OCI-LY7 (cell line): ENCODE results near the gene APEH. TPM values are rescaled to one million over a fixed set of nuclear protein-coding genes. Genes with fewer than 3 reads are reported as not detected.

Experiments used
- BruUV-seq: library from RNA; stranded (reverse); fragments of 400-500 nt; replicated peaks from 2 replicates; lab custom pipeline; 2021; lab: Mats Ljungman, UMichigan
- CTCF ChIA-PET: fragments of 300-600 bp; sonication (Branson Sonifier 250); formaldehyde crosslinking; loops from one replicate; lab custom pipeline; 2022; ENCODE audit warnings: antibody characterized with exemption; ENCODE audit not compliant: unreplicated experiment; lab: Charles Lee
- POLR2A ChIA-PET: fragments of 300-600 bp; sonication (Branson Sonifier 250); formaldehyde crosslinking; loops from one replicate; lab custom pipeline; 2022; ENCODE audit warnings: antibody characterized with exemption; lab: Charles Lee
- DNase-seq: peaks from one replicate; pipeline ENCODE4 v3.0.0-alpha.2; 2015; ENCODE audit warnings: low spot score
- H2AFZ ChIP-seq: fragments of 200-600 bp; sonication (generic), shearing (Covaris generic); 2 replicates; pipeline ENCODE4 v1.6.1; 2014; ENCODE audit warnings: mild to moderate bottlenecking, antibody characterized with exemption, low read length, moderate library complexity
- H3K27ac ChIP-seq: fragments of 200-600 bp; sonication (generic); 2 replicates; pipeline ENCODE4 v1.5.1; 2014; ENCODE audit warnings: mixed run types, low read depth, mild to moderate bottlenecking, moderate library complexity, low read length, inconsistent platforms; ENCODE audit not compliant: poor library complexity, severe bottlenecking
- H3K36me3 ChIP-seq: fragments of 200-600 bp; sonication (generic); 2 replicates; pipeline ENCODE4 v1.6.1; 2014; ENCODE audit warnings: mild to moderate bottlenecking, antibody characterized with exemption, low read length, moderate library complexity, mixed read lengths; ENCODE audit not compliant: insufficient read depth
- H3K4me1 ChIP-seq: fragments of 200-600 bp; sonication (generic); 2 replicates; pipeline ENCODE4 v1.5.1; 2014; ENCODE audit warnings: mild to moderate bottlenecking, low read length; ENCODE audit not compliant: insufficient read depth, poor library complexity, severe bottlenecking
- H3K4me2 ChIP-seq: fragments of 200-600 bp; sonication (generic); 2 replicates; pipeline ENCODE4 v1.6.1; 2014; ENCODE audit warnings: mild to moderate bottlenecking, low read length
- H3K4me3 ChIP-seq: fragments of 200-600 bp; sonication (generic); 2 replicates; pipeline ENCODE4 v1.5.1; 2014; ENCODE audit warnings: mild to moderate bottlenecking, low read depth, low read length; ENCODE audit not compliant: poor library complexity, severe bottlenecking
- H3K79me2 ChIP-seq: fragments of 200-600 bp; sonication (generic); 2 replicates; pipeline ENCODE4 v1.6.1; 2016; ENCODE audit warnings: low read depth, mild to moderate bottlenecking, low read length, moderate library complexity, mixed read lengths; ENCODE audit not compliant: insufficient read depth
- H3K9me2 ChIP-seq: fragments of 200-600 bp; sonication (generic); 2 replicates; pipeline ENCODE4 v1.6.1; 2016; ENCODE audit warnings: mild to moderate bottlenecking, low read length, mixed read lengths; ENCODE audit not compliant: insufficient read depth
- H3K9me3 ChIP-seq: fragments of 200-600 bp; sonication (generic); 2 replicates; pipeline ENCODE4 v1.6.1; 2014; ENCODE audit warnings: mild to moderate bottlenecking, mixed run types, low read length, mixed read lengths
- H4K20me1 ChIP-seq: fragments of 200-600 bp; sonication (generic); 2 replicates; pipeline ENCODE4 v1.6.1; 2014; ENCODE audit warnings: mild to moderate bottlenecking, antibody characterized with exemption, low read length, moderate library complexity, mixed read lengths; ENCODE audit not compliant: insufficient read depth
- CTCF ChIP-seq: fragments of 200-600 bp; sonication (generic); conservative IDR thresholded peaks from 2 replicates; pipeline ENCODE4 v1.5.1; 2014; ENCODE audit warnings: mild to moderate bottlenecking, antibody characterized with exemption, low read length, moderate library complexity, mixed read lengths
- EZH2phosphoT487 ChIP-seq: fragments of 200-600 bp; sonication (generic); IDR thresholded peaks from 2 replicates; pipeline ENCODE4 v1.6.1; 2018; ENCODE audit warnings: low read depth, borderline replicate concordance, mild to moderate bottlenecking, mixed run types, antibody characterized with exemption, low read length, moderate library complexity, mixed read lengths
- intact Hi-C: fragments of 100-400 bp; cut with micrococcal nuclease; formaldehyde crosslinking; loops from one replicate; pipeline ENCODE4 v1.10.0; 2022; ENCODE audit not compliant: unreplicated experiment
- total RNA-seq, 2 experiments: library from RNA; depleted of rRNA in 1 of 2; stranded (reverse); fragments of >200 nt in 1 of 2; shearing (Covaris generic) in 1 of 2; gene quantifications; 2 replicates each; pipeline ENCODE4 v1.2.3, GENCODE V29; 2014 to 2022

The APEH gene
- total RNA-seq, 2 experiments from 2014 or later = 112 to 132 TPM

DNA sequence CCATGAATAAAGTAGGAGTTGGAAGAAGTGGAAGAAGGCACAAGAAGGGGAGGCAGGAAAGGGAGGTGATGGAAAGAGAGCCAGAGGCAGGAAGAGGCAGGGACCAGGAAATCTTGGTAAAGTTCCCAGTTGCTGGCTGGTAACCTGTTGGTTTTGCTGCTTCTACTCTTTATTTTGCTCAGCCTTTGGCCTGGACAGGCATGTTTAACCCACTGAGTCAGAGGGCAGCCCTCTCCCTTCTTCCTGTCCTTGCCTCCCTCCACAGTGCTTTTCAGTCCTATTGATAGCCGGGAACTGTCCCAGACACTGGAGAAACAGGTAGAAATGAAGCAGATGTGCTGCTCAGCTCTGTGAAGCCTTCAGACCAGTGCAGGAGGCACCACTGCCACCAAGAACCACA is 43.4 kb upstream of the APEH start:
- BruUV-seq = no TSS peak

DNA sequence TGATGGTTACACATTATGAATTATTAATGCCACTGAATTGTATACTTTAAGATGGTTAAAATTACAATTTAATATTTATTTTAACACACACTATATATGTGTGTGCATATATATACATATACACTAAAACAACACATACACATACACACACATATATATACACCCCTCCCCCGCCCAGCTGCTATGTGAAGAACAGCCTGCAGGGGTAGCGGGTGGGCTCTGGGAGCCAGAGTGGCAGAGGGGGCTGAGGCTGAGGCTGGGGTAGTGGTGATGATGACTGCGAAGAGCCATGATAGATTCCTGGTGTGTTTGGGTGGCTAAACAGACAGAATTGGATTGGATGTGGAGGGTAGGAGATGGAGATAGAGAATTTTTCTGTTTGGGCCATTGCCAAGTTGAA is 39.4 kb upstream of the APEH start:
- no peak overlapping the region for H3K4me3 ChIP-seq
- no peaks in the 10 kb centered on the region for H4K20me1 ChIP-seq
- ChIA-PET CTCF (no interaction called here), POLR2A (no interaction called here)
- H3K27ac ChIP-seq = no peak overlapping the region
- H3K4me2 ChIP-seq = no peak overlapping the region
- H3K9me3 ChIP-seq = peaks cover 6% of the 10 kb centered on the region; the same call in 1 of the 2 replicates
- H3K79me2 ChIP-seq = no peaks in the 10 kb centered on the region
- DNase-seq = no peak
- H3K36me3 ChIP-seq = no peaks in the 10 kb centered on the region
- BruUV-seq = no TSS peak
- TF ChIP-seq CTCF = no peak
- no peak for TF ChIP-seq EZH2phosphoT487
- intact Hi-C loops = no loop called here
- H3K4me1 ChIP-seq = no peaks in the 10 kb centered on the region
- no peak overlapping the region for H2AFZ ChIP-seq
- no peaks in the 10 kb centered on the region for H3K9me2 ChIP-seq

More for the DNA sequence above, 43.4 kb upstream of the APEH start:
- Histone ChIP-seq H3K79me2 (no peaks in the 10 kb centered on the region), H3K27ac (no peak overlapping the region), H2AFZ (no peak overlapping the region), H4K20me1 (no peaks in the 10 kb centered on the region), H3K9me2 (no peaks in the 10 kb centered on the region), H3K4me1 (no peaks in the 10 kb centered on the region), H3K36me3 (no peaks in the 10 kb centered on the region), H3K4me3 (no peak overlapping the region), H3K4me2 (no peak overlapping the region), H3K9me3 (peaks cover 6% of the 10 kb centered on the region; the same call in 1 of the 2 replicates)
- no peak for DNase-seq
- intact Hi-C loops = no loop called here
- ChIA-PET CTCF (no interaction called here), POLR2A (no interaction called here)
- TF ChIP-seq CTCF (no peak), EZH2phosphoT487 (no peak)

DNA sequence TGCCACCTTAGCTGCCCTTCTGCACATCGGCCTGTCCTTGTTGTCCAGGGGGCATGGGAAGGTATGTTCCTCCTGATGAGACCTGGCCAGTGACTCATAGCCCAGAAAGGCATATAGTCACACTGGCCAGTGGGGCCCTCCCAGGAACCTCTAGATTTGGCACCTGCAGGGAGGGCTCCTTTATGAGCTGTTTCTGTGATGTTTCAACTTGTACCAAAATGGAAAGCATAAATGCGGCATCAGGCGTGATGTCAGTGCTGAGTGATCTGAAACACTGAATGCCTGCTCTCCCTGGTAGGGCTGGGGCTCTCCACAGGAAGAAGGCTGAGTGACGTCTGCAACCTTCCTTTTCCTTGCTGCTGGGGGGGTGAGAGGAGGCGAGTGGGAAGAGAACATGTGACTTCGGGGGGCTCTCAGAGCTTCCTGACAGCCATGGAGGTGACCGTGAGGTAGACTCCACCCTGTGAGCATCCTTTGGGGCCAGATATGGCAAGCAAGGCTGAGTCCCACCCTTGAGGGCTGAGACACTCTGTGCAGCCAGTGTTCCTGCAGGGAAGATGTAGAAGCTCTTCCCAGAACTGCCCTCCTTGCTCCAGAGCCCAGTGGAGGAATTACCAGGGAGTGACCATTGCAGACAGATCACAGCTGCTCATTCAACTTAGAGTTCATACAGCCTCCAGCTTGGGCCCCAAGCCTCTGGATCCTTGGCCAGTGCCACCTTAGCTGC is 37.1 kb upstream of the APEH start:
- CTCF ChIA-PET = no interaction called here
- Histone ChIP-seq H3K9me2 (no peaks in the 10 kb centered on the region), H4K20me1 (no peaks in the 10 kb centered on the region), H3K9me3 (no peaks in the 10 kb centered on the region; the same call in 1 of the 2 replicates), H3K4me2 (no peak overlapping the region), H3K4me1 (no peaks in the 10 kb centered on the region), H2AFZ (no peak overlapping the region), H3K4me3 (no peak overlapping the region), H3K79me2 (no peaks in the 10 kb centered on the region), H3K27ac (no peak overlapping the region), H3K36me3 (no peaks in the 10 kb centered on the region)
- intact Hi-C loops = no loop called here
- TF ChIP-seq EZH2phosphoT487 = no peak
- TF ChIP-seq CTCF = no peak
- POLR2A ChIA-PET = interaction anchor here (0.5 kb wide), 1 partner anchor 450 kb away, joined by 3 read pairs; no protein-coding TSS in a partner anchor
- no TSS peak for BruUV-seq
- DNase-seq = no peak
